Measurements from ENCODE around the gene KCTD15.

The KCTD15 gene

DNA sequence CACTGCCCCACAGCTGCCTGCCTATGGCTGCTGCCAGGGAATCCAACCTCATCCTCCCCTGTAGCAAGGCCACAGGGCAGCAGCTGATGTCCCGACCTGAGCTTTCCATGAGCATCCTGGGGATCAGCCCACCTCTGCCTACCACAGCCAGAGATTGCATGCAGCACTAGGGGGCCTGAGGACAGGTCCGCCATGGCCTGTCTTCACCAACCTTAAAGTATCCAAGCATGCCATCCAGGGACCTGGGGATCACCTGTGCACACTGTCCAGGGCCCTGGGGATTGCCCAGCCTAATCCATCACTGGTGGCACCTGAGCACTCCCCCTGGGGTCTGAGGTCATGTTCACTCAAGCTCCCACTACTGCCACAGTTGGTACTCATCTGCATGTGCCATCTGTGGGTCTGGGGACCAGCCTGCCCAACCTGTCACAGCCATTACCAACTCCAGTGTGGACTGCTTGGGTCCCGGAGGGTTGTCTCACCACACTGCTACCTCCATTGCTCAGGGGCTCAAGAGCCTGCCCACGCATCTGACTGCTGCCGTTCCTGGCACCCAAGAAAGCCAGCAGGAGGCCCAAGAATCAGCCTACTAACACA is 53.0 kb downstream of the KCTD15 start:
- DNase-seq (ENCODE audit: low read depth in 3 of 3): no peak

DNA sequence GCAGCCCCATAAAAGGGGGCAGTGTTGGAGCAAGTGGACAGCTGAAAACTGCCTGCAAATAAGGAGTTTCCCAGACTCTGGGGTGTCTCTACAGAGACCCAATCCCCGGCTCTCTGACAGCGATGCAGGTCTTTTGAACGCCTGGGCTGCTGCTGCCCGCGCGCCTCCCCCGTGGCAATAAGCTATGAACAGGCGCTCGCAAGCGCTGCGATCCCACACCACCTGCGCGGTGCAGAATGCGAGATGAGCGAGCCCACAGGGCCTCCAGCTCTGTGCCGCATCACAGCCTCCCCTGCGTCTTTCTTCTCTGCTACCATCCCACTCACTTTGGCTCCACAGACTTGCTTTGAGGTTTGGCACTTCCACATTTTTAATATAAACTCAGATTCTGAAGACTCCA is 62.3 kb downstream of the KCTD15 start:
- DNase-seq (ENCODE audit: low read depth in 3 of 3): no peak

DNA sequence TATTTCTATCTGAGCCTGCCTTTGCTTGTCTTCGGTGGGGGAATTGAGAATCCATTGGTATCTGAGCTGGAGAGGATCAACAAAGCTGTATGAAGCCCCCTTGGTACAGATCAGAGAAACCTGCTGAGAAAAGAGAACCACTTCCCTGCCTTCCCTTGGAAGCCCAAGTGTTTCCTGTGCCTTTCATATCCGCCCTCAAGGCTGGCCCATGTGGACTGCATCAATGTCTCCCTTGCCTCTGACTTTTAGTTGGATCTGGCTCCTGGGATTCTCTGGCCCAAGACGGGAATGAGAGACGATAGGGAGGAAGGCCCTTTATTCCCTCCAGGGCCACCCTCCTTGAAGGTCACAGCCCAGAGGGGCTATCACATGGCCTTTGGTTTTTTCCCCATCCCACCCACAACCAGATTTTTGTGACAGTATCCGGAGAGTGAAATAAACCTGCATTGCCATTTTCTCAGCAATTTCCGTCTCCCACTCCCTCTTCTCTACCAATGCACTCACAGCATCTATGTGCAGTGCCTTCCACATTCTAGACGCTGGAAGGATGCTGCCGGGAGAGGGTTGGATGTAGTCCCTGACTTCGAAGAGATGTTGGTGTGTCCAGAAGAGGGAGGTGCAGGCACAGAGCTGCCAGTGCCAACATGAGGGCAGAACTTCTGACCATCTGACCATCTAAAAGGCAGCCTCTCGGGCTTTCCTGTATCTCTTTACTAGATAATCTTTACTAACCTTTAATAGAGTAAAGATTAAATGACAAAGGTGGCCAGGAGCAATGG is 63.8 kb downstream of the KCTD15 start:
- DNase-seq (ENCODE audit: low read depth in 3 of 3): no peak

DNA sequence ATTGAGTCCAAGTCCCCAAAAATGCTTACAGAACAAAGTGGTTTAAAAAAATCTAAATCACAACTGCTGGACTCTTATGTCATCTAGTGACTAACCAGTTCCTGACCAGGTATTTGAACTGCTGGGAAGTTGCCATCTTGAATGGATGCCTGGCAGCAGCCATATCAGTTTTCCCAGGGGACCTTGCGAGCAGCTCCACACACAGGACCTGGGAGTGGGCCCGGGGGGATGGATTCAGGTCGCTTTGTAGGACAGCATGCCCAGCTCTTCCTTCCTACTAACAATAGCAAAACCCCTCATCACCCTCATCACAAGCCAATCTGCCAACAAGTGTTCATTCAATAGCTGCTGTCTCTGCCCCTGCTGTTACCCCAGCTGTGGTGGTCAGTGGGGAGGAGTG is 65.3 kb downstream of the KCTD15 start:
- no peak for DNase-seq (ENCODE audit: low read depth in 3 of 3)

DNA sequence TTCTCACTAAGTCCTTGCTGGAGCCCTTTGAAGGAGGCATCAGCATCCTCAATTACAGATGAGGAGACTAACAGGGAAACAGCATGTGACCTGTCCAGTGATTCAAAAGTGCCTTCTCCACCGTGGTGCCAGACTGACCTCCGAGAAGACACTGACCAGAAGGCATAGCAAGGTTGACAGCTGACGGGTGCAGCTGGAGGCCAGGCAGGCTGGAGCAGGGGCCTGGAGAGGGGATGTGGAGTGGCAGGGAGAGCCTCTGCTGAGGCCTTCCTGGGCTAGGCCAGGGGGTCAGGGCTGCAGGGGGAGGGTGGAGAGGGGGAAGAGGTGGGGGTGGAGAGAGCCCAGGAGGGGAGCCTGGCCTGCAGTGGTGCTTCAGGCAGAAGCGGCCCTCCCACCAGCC is 66.3 kb downstream of the KCTD15 start:
- no peak for DNase-seq (ENCODE audit: low read depth in 3 of 3)

DNA sequence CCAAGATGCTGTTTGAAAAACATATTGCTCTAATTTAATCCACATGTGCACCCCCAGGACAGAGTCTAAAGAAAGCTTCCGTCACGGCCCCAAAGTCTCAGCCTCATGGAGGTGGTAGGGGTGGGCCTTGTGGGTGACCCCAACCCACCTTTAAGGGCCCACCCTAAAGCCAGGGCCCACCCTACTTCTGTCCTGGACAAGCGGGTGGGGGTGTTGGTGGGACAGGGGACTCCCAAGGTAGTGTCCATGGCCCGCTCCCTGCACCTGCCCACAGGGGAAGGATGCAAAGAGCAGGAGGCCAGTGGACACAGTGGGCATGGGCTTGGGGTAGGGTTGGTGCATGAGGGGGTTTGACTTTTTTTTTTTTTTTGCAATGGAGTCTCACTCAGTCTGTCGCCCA is 66.8 kb downstream of the KCTD15 start:
- no peak for DNase-seq (ENCODE audit: low read depth in 3 of 3)

DNA sequence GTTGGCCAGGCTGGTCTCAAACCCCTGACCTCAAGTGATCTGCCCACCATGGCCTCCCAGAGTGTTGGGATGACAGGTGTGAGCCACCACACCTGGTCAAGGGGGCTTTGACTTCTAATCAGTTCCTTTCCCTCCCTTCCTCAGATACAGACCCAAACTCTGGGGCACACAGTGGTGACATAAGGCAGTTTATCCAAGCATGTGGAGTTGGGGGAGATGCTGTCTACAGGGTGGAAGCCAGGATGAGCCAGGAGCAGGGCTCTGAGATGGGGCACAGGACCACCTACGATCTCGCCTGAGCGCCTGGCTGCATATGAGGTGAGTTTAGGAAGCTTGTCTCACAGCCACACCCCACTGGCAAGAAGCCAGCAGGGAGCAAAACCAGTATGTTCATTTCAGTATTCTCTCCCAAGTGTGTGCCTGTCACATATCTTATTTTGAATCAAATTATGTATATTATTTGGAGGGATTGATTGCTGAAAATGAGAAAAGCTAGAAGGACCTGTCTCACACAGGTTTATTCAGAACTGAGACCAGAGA is 67.7 kb downstream of the KCTD15 start:
- DNase-seq (ENCODE audit: low read depth in 3 of 3): no peak

DNA sequence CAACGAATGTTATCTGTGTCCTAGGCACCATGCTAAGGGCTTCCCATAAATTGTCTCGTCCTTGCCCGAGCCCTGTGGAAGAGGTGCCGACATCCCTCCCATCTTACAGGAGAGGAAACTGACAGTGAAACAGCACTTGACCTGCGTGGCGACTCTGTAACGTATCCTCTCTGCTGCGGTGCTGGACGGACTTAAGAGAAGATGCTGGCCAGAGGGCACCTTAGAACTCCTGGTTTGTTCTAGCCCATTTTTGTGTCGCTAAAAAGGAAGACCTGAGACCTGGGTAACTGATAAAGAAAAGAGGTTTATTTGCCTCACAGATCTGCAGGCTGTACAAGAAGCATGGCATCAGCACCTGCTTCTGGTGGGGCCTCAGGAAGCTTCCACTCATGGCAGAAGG is 68.6 kb downstream of the KCTD15 start:
- DNase-seq (ENCODE audit: low read depth in 3 of 3): no peak
